Fibroblast of villous mesenchyme (primary cell): ENCODE results near the gene SLC7A9. TPM values are rescaled to one million over a fixed set of nuclear protein-coding genes. Genes with fewer than 3 reads are reported as not detected.

ENCODE experiments used
- DNase-seq: peaks from one replicate; pipeline ENCODE4 v3.0.0-alpha.2; 2010; ENCODE audit warnings: low read depth
- H3K4me3 ChIP-seq: 2 replicates; pipeline ENCODE4 v1.5.1; 2011; ENCODE audit warnings: low read depth, mild to moderate bottlenecking, low read length
- CTCF ChIP-seq: IDR thresholded peaks from 2 replicates; pipeline ENCODE4 v1.5.1; 2012; ENCODE audit warnings: low read depth, mild to moderate bottlenecking, low read length; ENCODE audit not compliant: insufficient read depth
- total RNA-seq: library from RNA; depleted of rRNA; stranded (reverse); fragments of >200 nt; gene quantifications from 2 replicates; pipeline ENCODE4 v1.2.3, GENCODE V29; 2012

The SLC7A9 gene
- total RNA-seq, 1 donor, result not detected

- no peak for TF ChIP-seq CTCF
- peak; percentile 50 for DNase-seq
- no peak overlapping the region for H3K4me3 ChIP-seq
Observed at GRCh38 chr19:32830231-32831014, 39.1 kb downstream of the SLC7A9 start.

- no peak for DNase-seq
- H3K4me3 ChIP-seq, result no peak overlapping the region
- TF ChIP-seq CTCF, result no peak
Observed at GRCh38 chr19:32829345-32829896, 40.1 kb downstream of the SLC7A9 start.

GRCh38 chr19:32828643-32829344 is 40.8 kb downstream of the SLC7A9 start:
- no peak for TF ChIP-seq CTCF
- DNase-seq, result no peak
- no peak overlapping the region for H3K4me3 ChIP-seq

- TF ChIP-seq CTCF, result no peak
Observed at GRCh38 chr19:32828139-32828538, 41.4 kb downstream of the SLC7A9 start.

GRCh38 chr19:32824916-32825608 is 44.5 kb downstream of the SLC7A9 start:
- no peak for TF ChIP-seq CTCF
- DNase-seq, result no peak
- H3K4me3 ChIP-seq, result no peak overlapping the region

More at GRCh38 chr19:32828139-32828538, 41.4 kb downstream of the SLC7A9 start:
- no peak overlapping the region for H3K4me3 ChIP-seq
- no peak for DNase-seq

- no peak for DNase-seq
- H3K4me3 ChIP-seq, result no peak overlapping the region
- TF ChIP-seq CTCF, result no peak
Observed at GRCh38 chr19:32824191-32824751, 45.3 kb downstream of the SLC7A9 start.
